ENCODE measurements around the gene SMYD3. TPM values are rescaled to one million over a fixed set of nuclear protein-coding genes. Genes with fewer than 3 reads are reported as not detected.
"Not testable (repeated sequence)": the region's sequence is repeated elsewhere in the genome, so short reads cannot be mapped to it uniquely, and the experiment has no call there.

The SMYD3 gene
- total RNA-seq, 1 donor from 2014 or later, result 29.3 TPM

GRCh38 chr1:246324711-246325110, 182.4 kb downstream of the SMYD3 start:
- TF ChIP-seq, protein P1, sequence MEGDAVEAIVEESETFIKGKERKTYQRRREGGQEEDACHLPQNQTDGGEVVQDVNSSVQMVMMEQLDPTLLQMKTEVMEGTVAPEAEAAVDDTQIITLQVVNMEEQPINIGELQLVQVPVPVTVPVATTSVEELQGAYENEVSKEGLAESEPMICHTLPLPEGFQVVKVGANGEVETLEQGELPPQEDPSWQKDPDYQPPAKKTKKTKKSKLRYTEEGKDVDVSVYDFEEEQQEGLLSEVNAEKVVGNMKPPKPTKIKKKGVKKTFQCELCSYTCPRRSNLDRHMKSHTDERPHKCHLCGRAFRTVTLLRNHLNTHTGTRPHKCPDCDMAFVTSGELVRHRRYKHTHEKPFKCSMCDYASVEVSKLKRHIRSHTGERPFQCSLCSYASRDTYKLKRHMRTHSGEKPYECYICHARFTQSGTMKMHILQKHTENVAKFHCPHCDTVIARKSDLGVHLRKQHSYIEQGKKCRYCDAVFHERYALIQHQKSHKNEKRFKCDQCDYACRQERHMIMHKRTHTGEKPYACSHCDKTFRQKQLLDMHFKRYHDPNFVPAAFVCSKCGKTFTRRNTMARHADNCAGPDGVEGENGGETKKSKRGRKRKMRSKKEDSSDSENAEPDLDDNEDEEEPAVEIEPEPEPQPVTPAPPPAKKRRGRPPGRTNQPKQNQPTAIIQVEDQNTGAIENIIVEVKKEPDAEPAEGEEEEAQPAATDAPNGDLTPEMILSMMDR (IDR thresholded peaks at IDR 0.05), result no peak
- H3K4me3 Mint-ChIP-seq (ENCODE audit: unreplicated experiment), result peak overlapping the region; percentile 47
- H3K36me3 Mint-ChIP-seq (ENCODE audit: low read depth), result peaks cover 5% of the 10 kb centered on the region
- no peak overlapping the region for H3K27ac Mint-ChIP-seq (ENCODE audit: unreplicated experiment)
- no peaks in the 10 kb centered on the region for H3K27me3 Mint-ChIP-seq (ENCODE audit: low read depth)
- peaks cover 6% of the 10 kb centered on the region for H3K4me1 Mint-ChIP-seq (ENCODE audit: low read depth)
- no peak for DNase-seq (ENCODE audit: low spot score)
- H3K9me3 Mint-ChIP-seq (ENCODE audit: low read depth), result peaks cover under 1% of the 10 kb centered on the region

DNA sequence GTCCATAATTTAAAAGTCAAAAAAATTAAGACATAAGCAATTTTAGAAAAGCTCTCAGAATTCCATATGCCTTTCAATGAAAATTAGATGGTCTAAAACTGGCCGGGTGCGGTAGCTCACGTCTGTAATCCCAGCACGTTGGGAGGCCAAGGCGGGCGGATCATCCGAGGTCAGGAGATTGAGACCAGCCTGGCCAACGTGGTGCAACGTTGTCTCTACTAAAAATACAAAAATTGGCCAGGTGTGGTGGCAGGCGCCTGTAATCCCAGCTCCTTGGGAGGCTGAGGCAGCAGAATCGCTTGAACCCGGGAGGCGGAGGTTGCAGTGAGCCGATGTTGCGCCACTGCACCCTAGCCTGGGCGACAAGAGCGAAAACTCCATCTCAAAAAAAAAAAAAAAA, 183.0 kb downstream of the SMYD3 start:
- not testable (repeated sequence) for H3K4me1 Mint-ChIP-seq (ENCODE audit: low read depth); H3K36me3 Mint-ChIP-seq (ENCODE audit: low read depth); H3K27me3 Mint-ChIP-seq (ENCODE audit: low read depth); H3K27ac Mint-ChIP-seq (ENCODE audit: unreplicated experiment); H3K4me3 Mint-ChIP-seq (ENCODE audit: unreplicated experiment); DNase-seq (ENCODE audit: low spot score); H3K9me3 Mint-ChIP-seq (ENCODE audit: low read depth)

GRCh38 chr1:246320286-246320685, 186.8 kb downstream of the SMYD3 start:
- Mint-ChIP-seq H3K27me3 (ENCODE audit: low read depth) (no peaks in the 10 kb centered on the region), H3K27ac (ENCODE audit: unreplicated experiment) (no peak overlapping the region), H3K4me1 (ENCODE audit: low read depth) (peaks cover 9% of the 10 kb centered on the region), H3K4me3 (ENCODE audit: unreplicated experiment) (no peak overlapping the region), H3K36me3 (ENCODE audit: low read depth) (peaks cover 2% of the 10 kb centered on the region), H3K9me3 (ENCODE audit: low read depth) (no peaks in the 10 kb centered on the region)
- TF ChIP-seq, protein P1 (IDR thresholded peaks at IDR 0.05), result no peak
- no peak for DNase-seq (ENCODE audit: low spot score)

- no peak for DNase-seq (ENCODE audit: low spot score)
- Mint-ChIP-seq H3K36me3 (ENCODE audit: low read depth) (no peaks in the 10 kb centered on the region), H3K4me3 (ENCODE audit: unreplicated experiment) (no peak overlapping the region), H3K27ac (ENCODE audit: unreplicated experiment) (no peak overlapping the region), H3K4me1 (ENCODE audit: low read depth) (peaks cover 3% of the 10 kb centered on the region), H3K9me3 (ENCODE audit: low read depth) (no peaks in the 10 kb centered on the region), H3K27me3 (ENCODE audit: low read depth) (no peaks in the 10 kb centered on the region)
- TF ChIP-seq, protein P1 (IDR thresholded peaks at IDR 0.05), result no peak
Observed at GRCh38 chr1:246319083-246319714, 187.9 kb downstream of the SMYD3 start.

DNA sequence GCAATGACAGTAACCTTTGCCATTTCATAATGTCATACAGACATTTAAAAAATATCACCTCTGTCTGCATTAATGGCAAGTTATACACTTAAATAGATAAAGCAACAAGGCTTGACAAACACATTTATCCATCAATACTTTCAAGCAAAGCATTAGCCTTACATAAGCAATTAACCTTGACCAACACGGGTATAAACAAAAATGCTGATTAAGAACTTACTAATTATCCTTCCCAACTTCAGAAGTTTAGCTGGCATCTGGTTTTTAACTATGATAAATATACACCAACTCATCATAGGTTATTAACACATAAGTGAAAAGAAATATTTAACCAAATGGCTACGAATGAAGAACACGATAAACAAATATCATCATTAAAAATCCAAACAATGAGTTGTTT, 188.5 kb downstream of the SMYD3 start:
- Mint-ChIP-seq H3K27ac (ENCODE audit: unreplicated experiment) (no peak overlapping the region), H3K9me3 (ENCODE audit: low read depth) (no peaks in the 10 kb centered on the region), H3K4me1 (ENCODE audit: low read depth) (peaks cover 6% of the 10 kb centered on the region), H3K4me3 (ENCODE audit: unreplicated experiment) (no peak overlapping the region), H3K36me3 (ENCODE audit: low read depth) (no peaks in the 10 kb centered on the region), H3K27me3 (ENCODE audit: low read depth) (no peaks in the 10 kb centered on the region)
- DNase-seq (ENCODE audit: low spot score), result no peak
- TF ChIP-seq, protein P1 (IDR thresholded peaks at IDR 0.05), result no peak

DNA sequence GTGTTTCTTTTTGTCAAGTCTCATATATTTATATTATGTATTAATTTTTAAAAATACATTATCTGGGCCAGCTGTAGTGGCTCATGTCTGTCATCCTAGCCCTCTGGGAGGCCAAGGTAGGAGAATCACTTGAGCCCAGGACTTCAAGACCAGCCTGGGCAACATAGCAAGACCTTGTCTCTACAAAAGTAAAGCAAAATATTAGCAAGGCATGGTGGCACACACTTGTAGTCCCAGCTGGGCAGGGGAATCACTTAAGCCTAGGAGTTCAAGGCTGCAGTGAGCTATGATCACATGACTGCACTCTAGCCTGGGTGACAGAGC, 189.1 kb downstream of the SMYD3 start:
- Mint-ChIP-seq H3K4me3 (ENCODE audit: unreplicated experiment) (no peak overlapping the region), H3K27me3 (ENCODE audit: low read depth) (no peaks in the 10 kb centered on the region), H3K27ac (ENCODE audit: unreplicated experiment) (no peak overlapping the region), H3K4me1 (ENCODE audit: low read depth) (peaks cover 6% of the 10 kb centered on the region), H3K9me3 (ENCODE audit: low read depth) (no peaks in the 10 kb centered on the region), H3K36me3 (ENCODE audit: low read depth) (no peaks in the 10 kb centered on the region)
- TF ChIP-seq, protein P1 (IDR thresholded peaks at IDR 0.05), result no peak
- DNase-seq (ENCODE audit: low spot score), result no peak
